Stomach (tissue), 9 donors: ENCODE measurements around the gene SERPINB2. TPM values are rescaled to one million over a fixed set of nuclear protein-coding genes. Genes with fewer than 3 reads are reported as not detected.

ENCODE experiments used
- DNase-seq, 2 donors: peaks; one replicate each; pipeline versions ENCODE4 v3.0.0 to v3.0.0-alpha.2; 2013 to 2019
- H3K27ac ChIP-seq, 5 donors: fragments of 200-600 bp in 4 of 5; sonication (generic) in 4 of 5; one replicate each; pipeline ENCODE4 v1.5.1; 2013 to 2019; ENCODE audit warnings: mild to moderate bottlenecking in 1 of 5, moderate library complexity in 1 of 5
- H3K27me3 ChIP-seq, 3 donors: fragments of 200-600 bp; sonication (generic); one replicate each; pipeline ENCODE4 v1.5.1; 2017 to 2019; ENCODE audit warnings: mixed run types in 1 of 3
- H3K36me3 ChIP-seq, 4 donors: fragments of 200-600 bp; sonication (generic); 1 replicate in 3 of 4; 2 replicates in 1 of 4; pipeline ENCODE4 v1.5.1; 2016 to 2019
- H3K4me1 ChIP-seq, 4 donors: fragments of 200-600 bp; sonication (generic); one replicate each; pipeline ENCODE4 v1.5.1; 2016 to 2019
- H3K4me3 ChIP-seq, 4 donors: fragments of 200-600 bp; sonication (generic) in 3 of 4; one replicate each; pipeline ENCODE4 v1.5.1; 2016 to 2019; ENCODE audit warnings: mild to moderate bottlenecking in 1 of 4
- H3K9me3 ChIP-seq, 4 donors: fragments of 200-600 bp; sonication (generic); one replicate each; pipeline ENCODE4 v1.5.1; 2016 to 2019
- CTCF ChIP-seq, 7 experiments: fragments of 450-650 bp in 4 of 7; fragments of 200-600 bp in 3 of 7; sonication (generic) in 3 of 7; IDR thresholded peaks; one replicate each; pipeline ENCODE4 v1.5.1; 2016 to 2019; ENCODE audit warnings: antibody characterized with exemption in 7 of 7, control low read depth in 2 of 7, mild to moderate bottlenecking in 1 of 7
- EP300 ChIP-seq: sonication (generic); formaldehyde crosslinking; IDR thresholded peaks from one replicate; pipeline ENCODE4 v1.6.1; 2017; ENCODE audit warnings: antibody characterized with exemption
- POLR2A ChIP-seq, 4 donors: fragments of 450-650 bp; IDR thresholded peaks; one replicate each; pipeline ENCODE4 v1.6.1; 2016; ENCODE audit warnings: antibody characterized with exemption in 4 of 4, control low read depth in 2 of 4, mild to moderate bottlenecking in 1 of 4, moderate library complexity in 1 of 4
- POLR2AphosphoS5 ChIP-seq, 3 donors: sonication (generic); formaldehyde crosslinking; IDR thresholded peaks; one replicate each; pipeline ENCODE4 v1.6.1; 2016; ENCODE audit warnings: antibody characterized with exemption in 3 of 3
- WGBS, 5 donors: extraction: QIAGEN DNeasy Blood & Tissue Kit in 3 of 5; methylation state at CpG; one replicate each; pipeline versions ENCODE4 v1.1.5 to v1.1.7; 2013 to 2018; 5-methylcytosine and 5-hydroxymethylcytosine counted together
- intact Hi-C: fragments of 100-400 bp; cut with DNase I; formaldehyde crosslinking; loops from one replicate; pipeline ENCODE4 v1.15.1; 2023; ENCODE audit warnings: low total_unique reads
- polyA plus RNA-seq, 3 donors: library from polyadenylated mRNA; stranded (reverse); fragments of 200-250 nt; gene quantifications; one replicate each; pipeline ENCODE4 v1.2.3, GENCODE V29; 2013
- total RNA-seq, 5 donors: library from RNA; depleted of rRNA; stranded (reverse); fragments of >200 nt; gene quantifications; one replicate each; pipeline versions ENCODE4 v1.1.0 to v1.2.3, GENCODE V29; 2014 to 2016
- donor health status: healthy with polysubstance abuse.
- donor health status: Bipolar disorder and iron deficiency.
- donor health status: healthy.

The SERPINB2 gene
- total and polyA plus RNA-seq, 8 donors: 0.46 to 22.4 (median 3.0) TPM; not detected in 4

DNA sequence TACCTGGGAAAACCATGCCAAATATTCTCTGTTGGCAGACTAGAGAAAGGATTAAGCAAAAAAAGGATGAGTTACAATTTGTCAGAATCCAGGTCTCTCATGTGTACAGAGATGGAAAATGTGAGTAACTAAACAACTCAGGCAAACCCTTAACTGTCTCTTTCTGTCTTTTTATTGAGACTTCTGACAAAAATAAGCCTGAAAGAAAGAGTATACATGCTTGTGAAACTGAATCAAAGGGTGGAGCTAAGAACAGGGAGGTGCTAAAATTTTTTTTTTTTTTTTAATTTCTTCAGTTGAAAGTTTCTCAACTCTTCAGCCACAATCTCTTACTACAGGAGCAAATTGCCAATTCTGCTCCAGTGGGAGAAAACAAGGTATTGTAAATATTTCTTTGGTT is 20.2 kb downstream of the SERPINB2 start, which contains the start of gene SERPINB10:
Gene SERPINB10, plus strand, starts transcription at position 295 of the 400 bp plus-strand sequence. CDS start 7,553 bp downstream, outside the sequence.
- Histone ChIP-seq H3K36me3 (no peaks in the 10 kb centered on the region), H3K27ac (no peak within 1 kb of the TSS), H3K4me1 (no peaks in the 10 kb centered on the region), H3K27me3 (no peaks in the 10 kb centered on the region), H3K4me3 (no peak within 1 kb of the TSS), H3K9me3 (no peaks in the 10 kb centered on the region)
- TF ChIP-seq CTCF (IDR thresholded peaks at IDR 0.05) (no peak), POLR2AphosphoS5 (IDR thresholded peaks at IDR 0.05) (no peak), POLR2A (IDR thresholded peaks at IDR 0.05) (no peak), EP300 (no peak)
- DNase-seq: no peak
- intact Hi-C loops: no loop called here

- intact Hi-C loops: no loop called here
- H3K27me3 ChIP-seq: no peaks in the 10 kb centered on the region
- TF ChIP-seq CTCF (IDR thresholded peaks at IDR 0.05) (no peak), POLR2A (IDR thresholded peaks at IDR 0.05) (no peak), POLR2AphosphoS5 (IDR thresholded peaks at IDR 0.05) (no peak), EP300 (no peak)
- no peaks in the 10 kb centered on the region for H3K4me1 ChIP-seq
- H3K4me3 ChIP-seq: no peak overlapping the region
- DNase-seq: no peak
- WGBS, 5 donors: 72 to 100% (median 81%) methylated on average over 1 of the region's 1 CpG
- H3K27ac ChIP-seq: no peak overlapping the region
- H3K36me3 ChIP-seq: no peaks in the 10 kb centered on the region
- no peaks in the 10 kb centered on the region for H3K9me3 ChIP-seq
Measured at GRCh38 chr18:63908858-63909257, 21.4 kb downstream of the SERPINB2 start.

DNA sequence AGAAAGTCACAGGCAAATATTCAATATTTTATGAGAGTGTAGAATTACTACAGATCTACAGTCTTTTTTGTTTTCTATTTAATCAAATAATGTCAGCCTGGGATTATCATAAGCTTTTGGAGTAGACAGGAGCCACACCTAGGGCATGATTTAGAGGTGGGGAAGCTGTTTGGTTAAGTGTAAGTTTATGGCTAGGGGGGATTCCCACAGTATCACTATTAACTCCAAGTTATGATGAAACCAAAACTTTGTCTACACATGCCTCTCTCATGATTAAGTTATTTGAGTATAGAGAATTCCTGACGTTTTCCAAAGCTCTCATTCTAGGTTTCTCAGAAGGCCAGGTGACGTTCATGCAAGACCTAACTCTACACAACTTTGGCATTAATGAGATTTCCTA is 22.4 kb downstream of the SERPINB2 start:
- no peak overlapping the region for H3K4me3 ChIP-seq
- no peak overlapping the region for H3K27ac ChIP-seq
- no peak for DNase-seq
- TF ChIP-seq POLR2A (IDR thresholded peaks at IDR 0.05): no peak
- no peak for TF ChIP-seq EP300
- TF ChIP-seq POLR2AphosphoS5 (IDR thresholded peaks at IDR 0.05): no peak
- no peak for TF ChIP-seq CTCF (IDR thresholded peaks at IDR 0.05)
- no peaks in the 10 kb centered on the region for H3K4me1 ChIP-seq
- H3K36me3 ChIP-seq: no peaks in the 10 kb centered on the region
- H3K9me3 ChIP-seq: no peaks in the 10 kb centered on the region
- WGBS, 5 donors: 48 to 66% (median 53%) methylated on average over 2 of the region's 2 CpGs
- intact Hi-C loops: no loop called here
- no peaks in the 10 kb centered on the region for H3K27me3 ChIP-seq

GRCh38 chr18:63917817-63918216 is 30.3 kb downstream of the SERPINB2 start:
- H3K36me3 ChIP-seq: no peaks in the 10 kb centered on the region
- no peak overlapping the region for H3K27ac ChIP-seq
- intact Hi-C loops: no loop called here
- TF ChIP-seq POLR2AphosphoS5 (IDR thresholded peaks at IDR 0.05): no peak
- no peak for TF ChIP-seq POLR2A (IDR thresholded peaks at IDR 0.05)
- TF ChIP-seq EP300: no peak
- TF ChIP-seq CTCF (IDR thresholded peaks at IDR 0.05): no peak
- H3K27me3 ChIP-seq: no peaks in the 10 kb centered on the region
- 74 to 80% (median 78%) methylated on average over 5 of the region's 5 CpGs for WGBS, 5 donors
- no peak for DNase-seq
- no peaks in the 10 kb centered on the region for H3K4me1 ChIP-seq
- H3K4me3 ChIP-seq: no peak overlapping the region
- no peaks in the 10 kb centered on the region for H3K9me3 ChIP-seq
